HG02943 (cell line): ENCODE data around the gene DCAF10.
"Not testable (repeated sequence)": the region's sequence is repeated elsewhere in the genome, so short reads cannot be mapped to it uniquely, and the experiment has no call there.

ENCODE experiments used
- ATAC-seq: cut with Tn5 transposase; IDR thresholded peaks from one replicate; pipeline ENCODE4 v1.9.1; 2021; ENCODE audit warnings: mild to moderate bottlenecking, low read depth, moderate library complexity; ENCODE audit not compliant: unreplicated experiment

DCAF10 gene

GRCh38 chr9:37800631-37801286, at the start of gene DCAF10:
Gene DCAF10 (plus strand): TSS chr9:37800797. CDS start chr9:37800867, 70 bp downstream.
- ATAC-seq, result peak; percentile 66

GRCh38 chr9:37751186-37751585, 49.4 kb upstream of the DCAF10 start:
- ATAC-seq, result no peak

GRCh38 chr9:37751704-37752103, 48.9 kb upstream of the DCAF10 start:
- not testable (repeated sequence) for ATAC-seq

- not testable (repeated sequence) for ATAC-seq
These were observed 48.5 kb upstream of the DCAF10 start for GRCh38 chr9:37752112-37752511.

GRCh38 chr9:37752642-37753488, 47.7 kb upstream of the DCAF10 start:
- no peak for ATAC-seq

- ATAC-seq, result peak; percentile 78
These were observed 47.0 kb upstream of the DCAF10 start, which contains the start of gene TRMT10B for GRCh38 chr9:37753489-37754190. Gene TRMT10B (plus strand): TSS chr9:37753805. CDS start chr9:37761932, 8,127 bp downstream.

GRCh38 chr9:37758747-37759146, 41.9 kb upstream of the DCAF10 start:
- no peak for ATAC-seq

GRCh38 chr9:37760416-37761161, 40.0 kb upstream of the DCAF10 start:
- no peak for ATAC-seq

GRCh38 chr9:37761511-37761910, 39.1 kb upstream of the DCAF10 start:
- no peak for ATAC-seq

- not testable (repeated sequence) for ATAC-seq
These were observed 35.3 kb upstream of the DCAF10 start for GRCh38 chr9:37765263-37765662.

GRCh38 chr9:37769306-37769705, 31.3 kb upstream of the DCAF10 start:
- no peak for ATAC-seq

GRCh38 chr9:37769995-37770394, 30.6 kb upstream of the DCAF10 start:
- no peak for ATAC-seq

GRCh38 chr9:37775216-37775919, 25.2 kb upstream of the DCAF10 start:
- no peak for ATAC-seq

GRCh38 chr9:37776328-37776727, 24.3 kb upstream of the DCAF10 start:
- ATAC-seq, result no peak

- ATAC-seq, result no peak
These were observed 22.1 kb upstream of the DCAF10 start for GRCh38 chr9:37778534-37778933.

- no peak for ATAC-seq
These were observed 16.3 kb upstream of the DCAF10 start for GRCh38 chr9:37784291-37784615.

GRCh38 chr9:37784616-37785483, 15.7 kb upstream of the DCAF10 start, which contains the start of gene EXOSC3:
Gene EXOSC3 (minus strand): TSS chr9:37785064. CDS start chr9:37785044, 20 bp downstream.
- peak; percentile 85 for ATAC-seq

- ATAC-seq, result no peak
These were observed 13.5 kb upstream of the DCAF10 start for GRCh38 chr9:37787059-37787458.

GRCh38 chr9:37788332-37788731, 12.3 kb upstream of the DCAF10 start:
- ATAC-seq, result no peak
